ENCODE measurements around the gene SMIM10L2A. TPM values are rescaled to one million over a fixed set of nuclear protein-coding genes. Genes with fewer than 3 reads are reported as not detected.
"Not testable (repeated sequence)": the region's sequence is repeated elsewhere in the genome, so short reads cannot be mapped to it uniquely, and the experiment has no call there.

SMIM10L2A gene
- total and polyA plus RNA-seq, 9 donors = 1.8 to 7.1 (median 4.0) TPM

- WGBS, 3 donors = 81 to 88% (median 87%) methylated on average over 3 of the region's 3 CpGs
- no peak for DNase-seq
These were observed 25.2 kb upstream of the SMIM10L2A start for GRCh38 chrX:135396566-135396965.

GRCh38 chrX:135397652-135398051 is 24.1 kb upstream of the SMIM10L2A start:
- no peaks in the 10 kb centered on the region for H3K27me3 ChIP-seq
- no peaks in the 10 kb centered on the region for H3K36me3 ChIP-seq
- intact Hi-C loops (cut with DNase I) = no loop called here
- no peak for DNase-seq
- no peaks in the 10 kb centered on the region for H3K9me3 ChIP-seq
- 75 to 81% (median 75%) methylated on average over 2 of the region's 2 CpGs for WGBS, 3 donors
- TF ChIP-seq CTCF (IDR thresholded peaks at IDR 0.05) (no peak), EP300 (IDR thresholded peaks at IDR 0.05) (no peak), POLR2A (IDR thresholded peaks at IDR 0.05) (no peak)
- no peak overlapping the region for H3K27ac ChIP-seq
- H3K4me3 ChIP-seq = no peak overlapping the region
- H3K4me1 ChIP-seq (ENCODE audit: insufficient read depth) = no peaks in the 10 kb centered on the region

More at GRCh38 chrX:135396566-135396965, 25.2 kb upstream of the SMIM10L2A start:
- intact Hi-C loops (cut with DNase I) = no loop called here
- Histone ChIP-seq H3K4me1 (ENCODE audit: insufficient read depth) (no peaks in the 10 kb centered on the region), H3K9me3 (no peaks in the 10 kb centered on the region), H3K27me3 (no peaks in the 10 kb centered on the region), H3K27ac (no peak overlapping the region), H3K4me3 (no peak overlapping the region), H3K36me3 (no peaks in the 10 kb centered on the region)
- TF ChIP-seq POLR2A (IDR thresholded peaks at IDR 0.05) (no peak), EP300 (IDR thresholded peaks at IDR 0.05) (no peak)

DNA sequence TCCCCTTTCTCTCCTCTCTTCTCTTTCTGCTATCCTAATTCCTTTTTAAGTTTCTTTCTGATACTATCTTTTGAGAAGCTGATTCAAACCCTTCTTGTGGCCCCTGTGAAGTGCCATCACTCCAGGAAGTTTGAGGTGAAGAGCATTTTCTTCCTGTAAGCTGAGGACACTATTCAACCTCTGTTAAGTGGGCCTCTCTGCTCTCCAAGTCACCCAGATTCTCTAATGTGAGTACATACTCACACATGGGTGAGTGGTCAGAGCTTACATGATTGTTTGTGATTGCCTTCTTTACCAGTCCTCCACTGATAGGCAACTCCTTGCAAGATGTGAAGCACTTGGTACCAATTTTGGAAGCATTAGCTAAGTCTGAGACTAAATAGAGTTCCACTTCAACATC is 18.4 kb upstream of the SMIM10L2A start:
- intact Hi-C loops (cut with DNase I) = no loop called here
- Histone ChIP-seq H3K4me3 (no peak overlapping the region), H3K4me1 (ENCODE audit: insufficient read depth) (no peaks in the 10 kb centered on the region), H3K36me3 (no peaks in the 10 kb centered on the region), H3K27ac (no peak overlapping the region), H3K9me3 (no peaks in the 10 kb centered on the region), H3K27me3 (no peaks in the 10 kb centered on the region)
- TF ChIP-seq POLR2A (IDR thresholded peaks at IDR 0.05) = no peak
- no peak for DNase-seq

GRCh38 chrX:135406428-135406827 is 15.3 kb upstream of the SMIM10L2A start:
- H3K4me1 ChIP-seq (ENCODE audit: insufficient read depth); DNase-seq; H3K27me3 ChIP-seq; H3K36me3 ChIP-seq; intact Hi-C loops (cut with DNase I); H3K9me3 ChIP-seq; H3K27ac ChIP-seq; H3K4me3 ChIP-seq: not testable (repeated sequence)
- WGBS, 3 donors = 28 to 43% (median 34%) methylated on average over 12 of the region's 12 CpGs

- Histone ChIP-seq H3K27me3 (no peaks in the 10 kb centered on the region), H3K36me3 (no peaks in the 10 kb centered on the region), H3K27ac (no peak overlapping the region), H3K4me3 (no peak overlapping the region), H3K4me1 (ENCODE audit: insufficient read depth) (peaks cover 2% of the 10 kb centered on the region), H3K9me3 (no peaks in the 10 kb centered on the region)
- no peak for DNase-seq
- no peak for TF ChIP-seq CTCF (IDR thresholded peaks at IDR 0.05)
- no peak for TF ChIP-seq EP300 (IDR thresholded peaks at IDR 0.05)
- TF ChIP-seq POLR2A (IDR thresholded peaks at IDR 0.05) = no peak
- intact Hi-C loops (cut with DNase I) = no loop called here
- WGBS, 3 donors = 52 to 81% (median 62%) methylated on average over 1 of the region's 1 CpG
These were observed 12.9 kb upstream of the SMIM10L2A start for GRCh38 chrX:135408794-135409193.

- no peak for DNase-seq
- intact Hi-C loops (cut with DNase I) = no loop called here
- no peak for TF ChIP-seq CTCF (IDR thresholded peaks at IDR 0.05)
- no peak for TF ChIP-seq EP300 (IDR thresholded peaks at IDR 0.05)
- no peak for TF ChIP-seq POLR2A (IDR thresholded peaks at IDR 0.05)
- 21 to 41% (median 24%) methylated on average over 2 of the region's 2 CpGs for WGBS, 3 donors
- no peak overlapping the region for H3K4me3 ChIP-seq
- H3K36me3 ChIP-seq = no peaks in the 10 kb centered on the region
- H3K27me3 ChIP-seq = no peaks in the 10 kb centered on the region
- H3K9me3 ChIP-seq = no peaks in the 10 kb centered on the region
- H3K27ac ChIP-seq = no peak overlapping the region
- peaks cover 2% of the 10 kb centered on the region for H3K4me1 ChIP-seq (ENCODE audit: insufficient read depth)
These were observed 10.7 kb upstream of the SMIM10L2A start for GRCh38 chrX:135410861-135411627.

Measured in ovary (tissue), 9 donors.